K562 (cell line): Measurements from ENCODE around the gene ANAPC5. TPM values are rescaled to one million over a fixed set of nuclear protein-coding genes. Genes with fewer than 3 reads are reported as not detected.

ENCODE experiments used
- ATAC-seq: fragments of 200-7000 bp; cut with Tn5 transposase; 3 replicates; pipeline ENCODE4 v1.9.1; 2020; ENCODE audit warnings: moderate library complexity
- BruUV-seq: library from RNA; stranded (reverse); fragments of 400-500 nt; replicated peaks from 2 replicates; lab custom pipeline; 2021; lab: Mats Ljungman, UMichigan
- CTCF ChIA-PET: fragments of 300-600 bp; formaldehyde crosslinking; extraction: SDS; loops from one replicate; lab custom pipeline; 2021; ENCODE audit warnings: low intra/inter-chr PET ratio; lab: Yijun Ruan, JAX
- POLR2A ChIA-PET: fragments of 300-600, 350-650 bp; sonication (Branson Sonifier 250); formaldehyde crosslinking; extraction: SDS; loops from one replicate; lab custom pipeline; 2021; ENCODE audit warnings: antibody characterized with exemption, inconsistent platforms; lab: Yijun Ruan, JAX
- DNase-seq, 4 experiments: peaks; one replicate each; pipeline versions ENCODE4 v3.0.0 to v3.0.0-alpha.2; 2011 to 2018; ENCODE audit warnings: low spot score in 3 of 4, mixed read lengths in 3 of 4; ENCODE audit errors: extremely low read depth in 1 of 4
- FAIRE-seq: peaks from 2 replicates; lab custom pipeline; 2011; peaks lifted over from hg19 to GRCh38; lab: Jason Lieb, UNC
- H2AFZ ChIP-seq: 2 replicates; pipeline ENCODE4 v1.6.0; 2011; ENCODE audit warnings: low read depth, low read length, control low read depth, inconsistent platforms
- H3K27ac ChIP-seq: fragments of 200-600 bp; 3 replicates; pipeline ENCODE4 v1.8.0; 2011; ENCODE audit warnings: low read depth, mild to moderate bottlenecking, control low read depth, inconsistent platforms, low read length, moderate library complexity, mixed read lengths; ENCODE audit errors: extremely low read depth
- H3K27me3 ChIP-seq, 2 experiments: fragments of 300-600 bp in 1 of 2; 2 replicates in 1 of 2; 3 replicates in 1 of 2; pipeline versions ENCODE4 v1.6.0 to v1.8.0; 2011; ENCODE audit warnings: inconsistent platforms in 2 of 2, low read length in 2 of 2, mild to moderate bottlenecking in 1 of 2, mixed read lengths in 1 of 2, moderate library complexity in 1 of 2; ENCODE audit not compliant: control insufficient read depth in 2 of 2, insufficient read depth in 2 of 2
- H3K36me3 ChIP-seq: fragments of 300-600 bp; 3 replicates; pipeline ENCODE4 v1.8.0; 2011; ENCODE audit warnings: mild to moderate bottlenecking, low read length, inconsistent platforms; ENCODE audit not compliant: control insufficient read depth, insufficient read depth
- H3K4me1 ChIP-seq, 2 experiments: fragments of 200-600 bp in 1 of 2; replicated peaks in 1 of 2; 2 replicates in 1 of 2; 3 replicates in 1 of 2; pipeline versions ENCODE4 v1.5.1 to v1.8.0; 2011; ENCODE audit warnings: inconsistent platforms in 2 of 2, low read length in 2 of 2, mild to moderate bottlenecking in 1 of 2, mixed read lengths in 1 of 2, moderate library complexity in 1 of 2; ENCODE audit not compliant: control insufficient read depth in 2 of 2, insufficient read depth in 2 of 2
- H3K4me2 ChIP-seq: 2 replicates; pipeline ENCODE4 v1.6.1; 2011; ENCODE audit warnings: low read length, control low read depth, inconsistent platforms, mixed read lengths; ENCODE audit not compliant: insufficient read depth
- H3K4me3 ChIP-seq: fragments of 200-600 bp; sonication (generic), shearing (Covaris generic); 2 replicates; pipeline ENCODE4 v1.5.1; 2016; ENCODE audit warnings: control low read depth, inconsistent platforms
- H3K79me2 ChIP-seq: fragments of 200-600 bp; 3 replicates; pipeline ENCODE4 v1.8.0; 2011; ENCODE audit warnings: low read length, inconsistent platforms; ENCODE audit not compliant: control insufficient read depth, insufficient read depth
- H3K9ac ChIP-seq, 2 experiments: 2 replicates each; pipeline versions ENCODE4 v1.6.0 to v1.6.1; 2011; ENCODE audit warnings: low read depth in 2 of 2, low read length in 2 of 2, control low read depth in 1 of 2, inconsistent platforms in 1 of 2, mild to moderate bottlenecking in 1 of 2, mixed read lengths in 1 of 2; ENCODE audit not compliant: insufficient read depth in 1 of 2
- H3K9me1 ChIP-seq: one replicate; pipeline ENCODE4 v1.6.0; 2011; ENCODE audit warnings: inconsistent platforms, mild to moderate bottlenecking, low read length, moderate library complexity; ENCODE audit not compliant: control insufficient read depth, insufficient read depth
- H3K9me3 ChIP-seq: replicated peaks from 2 replicates; pipeline ENCODE4 v1.5.1; 2011; ENCODE audit warnings: low read depth, low read length, inconsistent platforms; ENCODE audit not compliant: control insufficient read depth, insufficient read depth
- H4K20me1 ChIP-seq: replicated peaks from 2 replicates; pipeline ENCODE4 v1.6.1; 2011; ENCODE audit warnings: low read length, inconsistent platforms, mixed read lengths; ENCODE audit not compliant: control insufficient read depth, insufficient read depth
- CC2D1A ChIP-seq: fragments of 450-650 bp; IDR thresholded peaks from 2 replicates; pipeline ENCODE4 v1.6.1; 2017; ENCODE audit warnings: mild to moderate bottlenecking
- DDX20 ChIP-seq: fragments of 450-650 bp; IDR thresholded peaks from 2 replicates; pipeline ENCODE4 v1.6.1; 2016; ENCODE audit warnings: missing genetic modification characterization, low read depth, mild to moderate bottlenecking, missing compliant biosample characterization, moderate library complexity
- POLR3A ChIP-seq: IDR thresholded peaks from 2 replicates; pipeline ENCODE4 v1.6.1; 2011; ENCODE audit warnings: borderline replicate concordance, mild to moderate bottlenecking, moderate library complexity; ENCODE audit not compliant: insufficient read length, insufficient read depth; ENCODE audit errors: extremely low read depth
- RBFOX2 ChIP-seq: fragments of 200-400 bp; formaldehyde crosslinking; IDR thresholded peaks from 2 replicates; pipeline ENCODE4 v1.6.1; 2017; ENCODE audit warnings: low read depth, mild to moderate bottlenecking, low read length, moderate library complexity
- WGBS: fragments of 100-300 bp; shearing (Covaris generic); methylation state at CpG from one replicate; pipeline ENCODE4 v1.1.6; 2016; ENCODE audit warnings: low coverage, mixed read lengths; ENCODE audit not compliant: insufficient coverage; ENCODE audit errors: missing lambda C conversion rate; 5-methylcytosine and 5-hydroxymethylcytosine counted together
- in situ Hi-C: fragments of 300-500 bp; cut with MboI; formaldehyde crosslinking; loops from 4 replicates; pipeline ENCODE4 v1.15.0; 2018; ENCODE audit warnings: inconsistent platforms, mixed read lengths
- intact Hi-C: fragments of 100-400 bp; cut with micrococcal nuclease; formaldehyde crosslinking; loops from 2 replicates; pipeline ENCODE4 v1.14.2; 2022
- polyA plus RNA-seq, 8 experiments: library from polyadenylated mRNA; depleted of rRNA in 4 of 8; stranded (reverse) in 5 of 8; unstranded in 3 of 8; fragments of >200 nt; fragmentation: Nextera tagmentation in 2 of 8; fragmentation: Illumina TruSeq in 1 of 8; extraction: Ambion mirVana in 2 of 8; extraction: Trizol in 1 of 8; gene quantifications; 2 replicates each; pipeline versions ENCODE4 v1.2.1 to v1.2.3, GENCODE V29; 2011 to 2014; ENCODE audit warnings: inconsistent platforms in 1 of 8, missing spikeins in 1 of 8
- total RNA-seq, 7 experiments: library from RNA; depleted of rRNA in 6 of 7; stranded (reverse); fragments of >200 nt in 6 of 7; fragmentation: Illumina TruSeq in 2 of 7; extraction: Trizol in 2 of 7; gene quantifications; 2 replicates each; pipeline versions ENCODE4 v1.2.1 to v1.2.3, GENCODE V29; 2011 to 2021; ENCODE audit warnings: low replicate concordance in 1 of 7
- TF ChIP-seq, protein P1 (sequence below): fragments of 450-650 bp; IDR thresholded peaks from one replicate; pipeline ENCODE4 v1.6.1; 2018; ENCODE audit warnings: mild to moderate bottlenecking, moderate library complexity; ENCODE audit not compliant: partially characterized antibody

The ANAPC5 gene
- total and polyA plus RNA-seq, 9 of the 15 experiments (the other 6 are each of a cell fraction or from before 2014, with no cell fraction given) = 136 to 315 (median 197) TPM

DNA sequence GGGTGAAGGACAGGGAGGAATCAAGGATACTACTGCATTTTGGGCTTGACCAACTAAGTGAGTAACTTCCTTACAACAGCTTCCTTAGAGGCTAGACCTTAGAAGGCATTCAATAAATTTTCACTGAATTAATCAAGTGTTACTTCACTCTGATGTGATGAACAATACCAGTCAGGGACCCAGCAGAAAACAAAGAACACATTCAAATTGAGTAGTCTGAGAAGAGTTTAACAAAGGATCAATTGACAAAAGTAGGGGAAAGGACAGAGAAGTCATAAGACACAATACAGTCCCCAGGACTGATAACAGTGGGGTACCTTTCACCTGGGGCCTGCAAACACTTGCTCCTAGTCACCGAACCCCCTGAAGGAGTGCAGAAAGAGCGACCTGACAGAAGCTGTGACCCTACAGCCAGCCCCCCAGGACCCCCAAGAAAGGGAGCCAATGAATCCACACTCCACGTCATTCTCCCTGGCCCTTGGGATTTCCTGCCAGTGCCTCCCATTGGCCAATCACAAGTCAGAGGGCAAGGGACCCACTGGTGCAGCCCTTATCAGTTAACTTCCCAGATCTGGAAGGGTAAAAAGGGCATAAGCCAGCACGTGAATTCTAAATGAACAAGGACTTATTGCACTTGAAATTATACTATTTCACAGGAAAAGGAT lies 6.9 kb downstream of the ANAPC5 start:
- no peak overlapping the region for H3K9ac ChIP-seq
- CTCF ChIA-PET = no interaction called here
- no peak for ATAC-seq
- in situ Hi-C loops (no loop called here), intact Hi-C loops (no loop called here)
- H3K4me1 ChIP-seq = peaks cover 0 to 3% of the 10 kb centered on the region in 2 experiments; a peak in 1 of 5 replicates
- no peak overlapping the region for H3K27ac ChIP-seq
- no peak overlapping the region for H2AFZ ChIP-seq
- DNase-seq = no peak
- no peaks in the 10 kb centered on the region for H3K27me3 ChIP-seq
- no peak for TF ChIP-seq CC2D1A
- TF ChIP-seq DDX20 (tag) = no peak
- TF ChIP-seq RBFOX2 = 0 out of 2 replicates have a peak, but pooled peaks have one; percentile 23
- no peak for TF ChIP-seq POLR3A
- TF ChIP-seq, protein P1, sequence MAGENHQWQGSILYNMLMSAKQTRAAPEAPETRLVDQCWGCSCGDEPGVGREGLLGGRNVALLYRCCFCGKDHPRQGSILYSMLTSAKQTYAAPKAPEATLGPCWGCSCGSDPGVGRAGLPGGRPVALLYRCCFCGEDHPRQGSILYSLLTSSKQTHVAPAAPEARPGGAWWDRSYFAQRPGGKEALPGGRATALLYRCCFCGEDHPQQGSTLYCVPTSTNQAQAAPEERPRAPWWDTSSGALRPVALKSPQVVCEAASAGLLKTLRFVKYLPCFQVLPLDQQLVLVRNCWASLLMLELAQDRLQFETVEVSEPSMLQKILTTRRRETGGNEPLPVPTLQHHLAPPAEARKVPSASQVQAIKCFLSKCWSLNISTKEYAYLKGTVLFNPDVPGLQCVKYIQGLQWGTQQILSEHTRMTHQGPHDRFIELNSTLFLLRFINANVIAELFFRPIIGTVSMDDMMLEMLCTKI = no peak
- H3K79me2 ChIP-seq = peaks cover 58% of the 10 kb centered on the region
- no peaks in the 10 kb centered on the region; the same call in 1 of the 2 replicates for H4K20me1 ChIP-seq
- H3K9me3 ChIP-seq = no peaks in the 10 kb centered on the region
- FAIRE-seq = no peak
- no peak overlapping the region for H3K4me3 ChIP-seq
- no TSS peak for BruUV-seq
- H3K9me1 ChIP-seq = no peaks in the 10 kb centered on the region
- H3K36me3 ChIP-seq = peaks cover 88% of the 10 kb centered on the region
- POLR2A ChIA-PET = interaction anchor here (0.9 to 1.2 kb wide), 2 partner anchors 11 to 46 kb away, joined by 3 to 5 read pairs; no protein-coding TSS in a partner anchor
- 76% methylated on average over 4 of the region's 4 CpGs for WGBS
- no peak overlapping the region for H3K4me2 ChIP-seq
